Measurements from ENCODE around the gene THAP3. TPM values are rescaled to one million over a fixed set of nuclear protein-coding genes. Genes with fewer than 3 reads are reported as not detected.

The THAP3 gene, protein sequence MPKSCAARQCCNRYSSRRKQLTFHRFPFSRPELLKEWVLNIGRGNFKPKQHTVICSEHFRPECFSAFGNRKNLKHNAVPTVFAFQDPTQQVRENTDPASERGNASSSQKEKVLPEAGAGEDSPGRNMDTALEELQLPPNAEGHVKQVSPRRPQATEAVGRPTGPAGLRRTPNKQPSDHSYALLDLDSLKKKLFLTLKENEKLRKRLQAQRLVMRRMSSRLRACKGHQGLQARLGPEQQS
- 17.1 TPM for total RNA-seq (ENCODE audit: insufficient read depth, low replicate concordance)

DNA sequence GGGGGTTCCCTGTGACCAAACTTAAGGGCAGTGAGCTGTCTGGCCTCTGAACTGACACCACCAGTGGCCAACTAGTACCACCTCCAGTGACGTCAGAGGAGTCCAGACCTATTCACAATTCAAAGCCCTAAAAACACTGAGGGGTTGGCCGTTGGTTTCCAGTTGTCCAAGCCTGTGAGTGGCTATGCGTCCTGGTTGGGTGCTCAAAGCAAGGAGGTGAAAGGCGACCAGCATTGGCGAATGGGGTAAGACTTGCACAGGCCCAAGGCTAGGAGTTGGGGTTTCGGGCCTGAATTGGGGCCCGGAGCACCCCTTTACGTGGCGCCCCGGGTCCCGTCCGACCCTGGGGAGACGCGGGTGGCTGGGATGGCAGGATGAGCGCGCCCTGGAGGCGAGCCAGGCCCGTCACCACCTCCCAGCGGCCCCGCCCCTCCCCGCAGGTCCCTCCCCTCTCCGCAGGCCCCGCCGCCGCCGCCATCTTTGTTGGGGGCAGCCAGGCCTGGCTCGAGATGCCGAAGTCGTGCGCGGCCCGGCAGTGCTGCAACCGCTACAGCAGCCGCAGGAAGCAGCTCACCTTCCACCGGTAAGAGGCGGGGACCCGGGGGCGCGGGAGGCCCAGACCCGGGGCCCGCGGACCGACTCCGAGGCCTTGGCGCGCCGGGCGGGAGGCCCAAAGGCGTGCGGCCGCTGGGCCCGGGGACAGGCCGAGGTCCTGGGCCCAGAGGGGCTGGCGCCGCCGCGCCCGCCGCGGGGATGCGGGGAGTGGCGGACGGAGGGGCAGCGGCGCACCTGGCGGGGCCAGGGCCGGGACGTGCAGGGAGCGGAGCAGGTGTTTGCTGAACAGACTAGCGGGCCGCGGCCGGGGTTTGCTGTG lies at the start of gene THAP3:
TSS of gene THAP3 (plus strand) at position 159 of the 874 bp plus-strand sequence. CDS start at position 510, 351 bp downstream.
- peak; percentile 87 for DNase-seq (ENCODE audit: low spot score)

DNA sequence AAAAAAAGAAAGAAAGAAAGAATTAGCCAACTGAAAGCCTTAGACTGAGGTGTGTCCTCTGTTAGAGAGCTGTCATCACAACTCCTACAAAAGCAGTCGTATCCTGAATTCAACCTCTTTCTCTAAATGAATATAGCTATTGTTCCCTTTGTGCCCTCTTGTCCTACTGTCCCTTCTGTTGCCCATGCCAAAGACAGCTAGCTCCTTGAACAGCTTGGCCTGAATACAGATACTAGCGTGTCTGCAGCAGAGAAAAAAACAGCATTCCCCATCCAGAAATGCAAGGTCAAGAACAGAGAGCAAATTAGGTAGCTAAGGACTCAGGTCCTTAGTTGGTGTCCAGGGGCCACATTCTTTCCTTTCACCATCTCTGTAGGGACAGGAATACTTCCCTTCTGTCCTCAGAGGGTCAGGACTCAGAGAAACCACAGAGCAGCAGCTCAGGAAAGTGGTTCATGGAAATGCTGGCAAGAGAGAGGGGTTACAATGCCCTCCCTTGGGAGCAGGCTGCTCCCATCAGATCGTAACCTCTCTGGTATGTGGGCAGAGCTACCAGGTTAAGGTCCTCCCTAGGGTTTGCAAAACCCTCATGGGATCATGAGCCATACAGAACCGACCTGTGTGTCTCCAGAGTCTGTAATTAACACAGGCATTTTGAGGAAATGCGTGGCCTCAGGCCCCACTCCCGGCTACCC lies 46.7 kb upstream of the THAP3 start:
- DNase-seq (ENCODE audit: low spot score), result no peak

DNA sequence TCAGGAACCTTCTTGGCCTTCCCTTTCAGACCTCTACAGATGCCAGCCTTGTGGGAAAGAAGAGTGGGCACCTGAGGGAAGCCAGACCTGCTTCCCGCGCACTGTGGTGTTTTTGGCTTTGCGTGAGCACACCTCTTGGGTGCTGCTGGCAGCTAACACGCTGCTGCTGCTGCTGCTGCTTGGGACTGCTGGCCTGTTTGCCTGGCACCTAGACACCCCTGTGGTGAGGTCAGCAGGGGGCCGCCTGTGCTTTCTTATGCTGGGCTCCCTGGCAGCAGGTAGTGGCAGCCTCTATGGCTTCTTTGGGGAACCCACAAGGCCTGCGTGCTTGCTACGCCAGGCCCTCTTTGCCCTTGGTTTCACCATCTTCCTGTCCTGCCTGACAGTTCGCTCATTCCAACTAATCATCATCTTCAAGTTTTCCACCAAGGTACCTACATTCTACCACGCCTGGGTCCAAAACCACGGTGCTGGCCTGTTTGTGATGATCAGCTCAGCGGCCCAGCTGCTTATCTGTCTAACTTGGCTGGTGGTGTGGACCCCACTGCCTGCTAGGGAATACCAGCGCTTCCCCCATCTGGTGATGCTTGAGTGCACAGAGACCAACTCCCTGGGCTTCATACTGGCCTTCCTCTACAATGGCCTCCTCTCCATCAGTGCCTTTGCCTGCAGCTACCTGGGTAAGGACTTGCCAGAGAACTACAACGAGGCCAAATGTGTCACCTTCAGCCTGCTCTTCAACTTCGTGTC lies 45.9 kb upstream of the THAP3 start:
- no peak for DNase-seq (ENCODE audit: low spot score)

DNA sequence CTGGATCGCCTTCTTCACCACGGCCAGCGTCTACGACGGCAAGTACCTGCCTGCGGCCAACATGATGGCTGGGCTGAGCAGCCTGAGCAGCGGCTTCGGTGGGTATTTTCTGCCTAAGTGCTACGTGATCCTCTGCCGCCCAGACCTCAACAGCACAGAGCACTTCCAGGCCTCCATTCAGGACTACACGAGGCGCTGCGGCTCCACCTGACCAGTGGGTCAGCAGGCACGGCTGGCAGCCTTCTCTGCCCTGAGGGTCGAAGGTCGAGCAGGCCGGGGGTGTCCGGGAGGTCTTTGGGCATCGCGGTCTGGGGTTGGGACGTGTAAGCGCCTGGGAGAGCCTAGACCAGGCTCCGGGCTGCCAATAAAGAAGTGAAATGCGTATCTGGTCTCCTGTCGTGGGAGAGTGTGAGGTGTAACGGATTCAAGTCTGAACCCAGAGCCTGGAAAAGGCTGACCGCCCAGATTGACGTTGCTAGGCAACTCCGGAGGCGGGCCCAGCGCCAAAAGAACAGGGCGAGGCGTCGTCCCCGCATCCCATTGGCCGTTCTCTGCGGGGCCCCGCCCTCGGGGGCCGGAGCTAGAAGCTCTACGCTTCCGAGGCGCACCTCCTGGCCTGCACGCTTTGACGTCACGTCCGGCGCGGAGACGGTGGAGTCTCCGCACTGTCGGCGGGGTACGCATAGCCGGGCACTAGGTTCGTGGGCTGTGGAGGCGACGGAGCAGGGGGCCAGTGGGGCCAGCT lies 45.1 kb upstream of the THAP3 start, which contains the start of gene ZBTB48:
TSS of gene ZBTB48 (plus strand) at position 621 of the 745 bp plus-strand sequence. CDS start 616 bp downstream, outside the sequence.
- DNase-seq (ENCODE audit: low spot score), result peak; percentile 99

DNA sequence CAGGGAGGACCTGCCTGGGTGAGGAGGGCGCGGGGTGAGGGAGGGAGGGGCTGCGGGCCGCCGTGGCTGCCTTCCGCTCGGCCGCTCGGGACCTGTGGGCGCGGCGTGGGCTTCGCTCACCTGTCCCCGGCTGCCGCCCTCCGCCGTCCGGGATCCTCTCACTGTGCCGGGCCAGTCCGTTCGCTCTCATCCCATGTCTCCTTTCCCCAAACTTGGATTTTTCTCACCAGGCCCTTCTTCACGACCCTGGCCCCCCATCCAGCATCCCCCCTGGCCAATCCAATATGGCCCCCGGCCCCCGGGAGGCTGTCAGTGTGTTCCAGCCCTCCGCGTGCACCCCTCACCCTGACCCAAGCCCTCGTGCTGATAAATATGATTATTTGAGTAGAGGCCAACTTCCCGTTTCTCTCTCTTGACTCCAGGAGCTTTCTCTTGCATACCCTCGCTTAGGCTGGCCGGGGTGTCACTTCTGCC lies 44.5 kb upstream of the THAP3 start:
- DNase-seq (ENCODE audit: low spot score), result no peak

DNA sequence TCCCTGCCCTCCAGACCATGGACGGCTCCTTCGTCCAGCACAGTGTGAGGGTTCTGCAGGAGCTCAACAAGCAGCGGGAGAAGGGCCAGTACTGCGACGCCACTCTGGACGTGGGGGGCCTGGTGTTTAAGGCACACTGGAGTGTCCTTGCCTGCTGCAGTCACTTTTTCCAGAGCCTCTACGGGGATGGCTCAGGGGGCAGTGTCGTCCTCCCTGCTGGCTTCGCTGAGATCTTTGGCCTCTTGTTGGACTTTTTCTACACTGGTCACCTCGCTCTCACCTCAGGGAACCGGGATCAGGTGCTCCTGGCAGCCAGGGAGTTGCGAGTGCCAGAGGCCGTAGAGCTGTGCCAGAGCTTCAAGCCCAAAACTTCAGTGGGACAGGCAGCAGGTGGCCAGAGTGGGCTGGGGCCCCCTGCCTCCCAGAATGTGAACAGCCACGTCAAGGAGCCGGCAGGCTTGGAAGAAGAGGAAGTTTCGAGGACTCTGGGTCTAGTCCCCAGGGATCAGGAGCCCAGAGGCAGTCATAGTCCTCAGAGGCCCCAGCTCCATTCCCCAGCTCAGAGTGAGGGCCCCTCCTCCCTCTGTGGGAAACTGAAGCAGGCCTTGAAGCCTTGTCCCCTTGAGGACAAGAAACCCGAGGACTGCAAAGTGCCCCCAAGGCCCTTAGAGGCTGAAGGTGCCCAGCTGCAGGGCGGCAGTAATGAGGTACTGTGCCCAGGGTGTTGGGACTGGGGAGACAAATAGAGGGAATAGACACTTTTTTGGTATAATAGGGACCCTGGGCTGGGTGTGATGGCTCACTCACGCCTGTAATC lies 43.9 kb upstream of the THAP3 start:
- no peak for DNase-seq (ENCODE audit: low spot score)

DNA sequence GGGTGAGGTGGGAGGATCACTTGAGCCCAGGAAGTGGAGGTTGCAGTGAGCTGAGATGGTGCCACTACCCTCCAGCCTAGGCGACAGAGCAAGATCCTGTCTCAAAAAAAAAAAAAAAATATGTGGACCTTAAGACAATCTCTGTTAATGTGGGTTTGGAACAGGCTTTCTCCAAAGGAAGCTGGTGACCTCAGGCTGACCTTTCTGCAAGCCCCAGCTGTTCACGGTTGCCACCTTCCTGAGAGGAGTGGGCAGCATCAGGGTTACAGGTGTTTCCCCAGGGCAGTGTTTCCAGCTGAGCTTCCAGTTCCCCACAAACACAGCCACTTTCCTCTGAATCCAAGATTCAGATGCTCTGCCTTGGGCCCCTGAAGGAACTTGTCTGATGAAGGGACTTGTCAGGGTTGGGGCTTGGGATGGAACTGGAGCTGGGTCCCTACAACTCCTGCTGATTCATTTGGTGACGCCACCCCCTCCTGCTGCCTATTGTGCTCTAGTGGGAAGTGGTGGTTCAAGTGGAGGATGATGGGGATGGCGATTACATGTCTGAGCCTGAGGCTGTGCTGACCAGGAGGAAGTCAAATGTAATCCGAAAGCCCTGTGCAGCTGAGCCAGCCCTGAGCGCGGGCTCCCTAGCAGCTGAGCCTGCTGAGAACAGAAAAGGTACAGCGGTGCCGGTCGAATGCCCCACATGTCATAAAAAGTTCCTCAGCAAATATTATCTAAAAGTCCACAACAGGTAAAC lies 42.9 kb upstream of the THAP3 start:
- DNase-seq (ENCODE audit: low spot score), result no peak

DNA sequence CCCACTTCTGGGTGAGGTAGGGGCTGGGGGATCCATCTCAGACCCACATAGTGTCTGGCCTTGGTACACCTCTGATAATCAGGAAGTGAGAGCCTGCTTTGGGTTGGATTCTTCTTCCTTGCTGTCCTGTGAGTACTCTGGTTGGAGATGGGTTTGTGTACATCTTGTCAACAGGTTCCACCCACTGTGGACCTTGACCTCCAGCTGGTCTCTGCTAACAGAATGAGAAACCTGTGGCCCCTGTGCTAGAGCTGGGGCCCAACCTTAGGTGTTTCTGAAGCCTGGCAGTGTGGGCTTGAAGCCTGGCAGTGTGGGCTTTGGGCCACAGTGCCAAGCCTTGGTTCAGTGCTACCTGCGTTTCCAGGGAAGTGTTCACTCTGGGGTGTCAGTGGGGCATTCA lies 42.3 kb upstream of the THAP3 start:
- DNase-seq (ENCODE audit: low spot score), result no peak

DNA sequence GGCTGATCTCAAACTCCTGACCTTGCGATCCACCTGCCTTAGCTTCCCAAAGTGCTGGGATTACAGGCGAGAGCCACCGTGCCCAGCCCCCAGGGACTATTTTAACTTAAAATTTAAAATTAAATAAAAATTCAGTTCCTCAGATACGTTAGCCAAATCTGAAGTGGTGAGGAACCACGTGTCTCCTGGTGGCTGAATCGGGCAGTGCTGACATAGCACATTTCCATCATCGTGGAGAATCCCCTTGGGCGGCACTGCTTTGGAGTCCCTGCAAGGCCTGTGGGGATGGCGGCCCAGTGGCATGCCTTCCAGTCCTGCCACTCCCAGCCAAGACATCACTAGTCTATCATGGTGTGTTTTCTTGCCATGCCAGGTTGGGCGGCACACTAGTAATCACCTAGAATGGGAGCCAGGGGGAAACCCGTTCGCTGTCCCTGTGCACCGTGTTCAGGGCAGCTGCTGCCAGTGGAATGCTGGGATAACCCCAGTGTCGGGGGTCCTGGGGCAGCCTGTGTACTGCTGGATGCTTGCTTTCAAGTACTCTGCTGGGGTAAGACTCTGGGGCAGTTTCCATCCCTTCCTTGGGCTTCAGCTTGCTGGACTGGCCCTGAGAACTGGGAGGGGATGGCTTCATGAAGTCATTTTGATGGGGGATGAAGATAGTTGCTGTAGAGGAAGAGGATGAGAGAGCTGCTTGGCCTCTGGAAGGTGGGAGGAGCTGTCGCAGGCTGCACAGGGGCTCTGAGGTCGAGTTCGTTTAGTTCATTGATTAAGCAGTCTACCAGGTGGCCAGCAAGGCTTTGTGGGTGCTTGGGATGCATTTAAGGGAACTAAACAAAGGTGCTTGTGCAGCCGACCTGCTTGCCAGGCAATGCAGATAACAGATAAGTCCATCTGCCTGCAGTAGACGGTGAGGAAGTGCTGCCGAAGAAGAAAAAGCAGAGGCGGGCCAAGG lies 40.3 kb upstream of the THAP3 start:
- no peak for DNase-seq (ENCODE audit: low spot score)

DNA sequence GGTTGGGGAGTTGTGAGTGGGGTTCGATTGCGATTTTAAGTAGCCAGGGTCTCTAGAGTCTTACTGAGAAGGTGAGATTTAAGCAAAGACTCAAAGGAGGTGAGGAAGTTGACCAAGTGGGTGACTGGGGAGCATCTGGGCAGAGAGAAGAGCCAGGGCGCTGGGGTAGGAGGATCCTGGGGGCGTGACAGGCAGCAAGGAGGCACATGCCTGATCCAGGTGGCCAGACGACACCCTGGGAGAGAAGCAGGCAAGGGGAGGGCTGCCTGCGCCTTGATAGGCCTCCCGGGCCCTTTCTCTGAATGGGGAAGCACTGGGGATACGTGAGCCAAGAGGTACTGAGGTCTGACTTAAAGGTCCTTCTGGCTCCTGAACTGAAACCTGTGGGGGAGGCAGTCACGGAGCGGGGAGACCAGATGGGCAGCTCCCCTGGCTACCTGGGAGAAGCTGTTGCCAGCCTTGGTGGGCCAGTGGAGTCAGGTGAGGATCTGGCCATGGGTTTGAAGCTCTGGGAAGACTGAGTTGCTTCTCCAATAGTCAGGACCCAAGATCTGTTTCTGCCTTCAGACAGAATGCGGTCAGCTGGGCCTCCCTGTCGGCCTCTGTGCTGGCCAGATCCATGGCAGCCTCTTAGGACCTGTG lies 39.5 kb upstream of the THAP3 start:
- DNase-seq (ENCODE audit: low spot score), result no peak

DNA sequence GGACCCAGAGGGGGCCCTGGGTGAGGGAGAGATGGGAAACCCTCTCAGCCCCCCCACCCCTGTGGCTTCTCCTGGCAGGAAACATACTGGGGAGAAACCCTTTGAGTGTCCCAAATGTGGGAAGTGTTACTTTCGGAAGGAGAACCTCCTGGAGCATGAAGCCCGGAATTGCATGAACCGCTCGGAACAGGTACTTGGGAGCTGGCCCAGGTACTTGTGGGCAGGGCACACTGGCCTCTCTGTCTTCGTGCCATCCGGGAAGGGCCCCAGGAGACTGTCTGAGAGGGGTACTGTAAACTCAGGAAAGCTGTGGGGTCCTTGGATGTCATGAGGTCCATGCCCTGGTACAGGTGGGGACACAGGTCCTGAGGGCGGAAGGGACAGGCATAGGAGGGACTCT lies 38.8 kb upstream of the THAP3 start:
- DNase-seq (ENCODE audit: low spot score), result no peak

DNA sequence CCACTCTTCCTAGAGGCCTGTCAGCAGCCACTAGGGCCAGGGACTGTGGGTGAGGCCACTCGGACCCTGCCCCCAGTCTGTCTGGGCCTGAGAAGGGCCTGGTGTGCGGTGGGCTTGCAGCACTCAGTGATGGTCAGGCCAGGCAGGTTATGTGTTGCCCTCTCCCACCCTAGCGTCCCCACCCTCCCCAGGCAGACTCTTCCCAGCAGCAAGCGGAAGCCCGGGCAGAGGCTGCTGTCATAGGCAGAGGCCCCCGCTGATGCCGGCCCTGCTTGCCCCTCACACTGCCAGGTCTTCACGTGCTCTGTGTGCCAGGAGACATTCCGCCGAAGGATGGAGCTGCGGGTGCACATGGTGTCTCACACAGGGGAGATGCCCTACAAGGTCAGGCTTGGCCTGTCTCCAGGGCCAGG lies 38.3 kb upstream of the THAP3 start:
- no peak for DNase-seq (ENCODE audit: low spot score)

DNA sequence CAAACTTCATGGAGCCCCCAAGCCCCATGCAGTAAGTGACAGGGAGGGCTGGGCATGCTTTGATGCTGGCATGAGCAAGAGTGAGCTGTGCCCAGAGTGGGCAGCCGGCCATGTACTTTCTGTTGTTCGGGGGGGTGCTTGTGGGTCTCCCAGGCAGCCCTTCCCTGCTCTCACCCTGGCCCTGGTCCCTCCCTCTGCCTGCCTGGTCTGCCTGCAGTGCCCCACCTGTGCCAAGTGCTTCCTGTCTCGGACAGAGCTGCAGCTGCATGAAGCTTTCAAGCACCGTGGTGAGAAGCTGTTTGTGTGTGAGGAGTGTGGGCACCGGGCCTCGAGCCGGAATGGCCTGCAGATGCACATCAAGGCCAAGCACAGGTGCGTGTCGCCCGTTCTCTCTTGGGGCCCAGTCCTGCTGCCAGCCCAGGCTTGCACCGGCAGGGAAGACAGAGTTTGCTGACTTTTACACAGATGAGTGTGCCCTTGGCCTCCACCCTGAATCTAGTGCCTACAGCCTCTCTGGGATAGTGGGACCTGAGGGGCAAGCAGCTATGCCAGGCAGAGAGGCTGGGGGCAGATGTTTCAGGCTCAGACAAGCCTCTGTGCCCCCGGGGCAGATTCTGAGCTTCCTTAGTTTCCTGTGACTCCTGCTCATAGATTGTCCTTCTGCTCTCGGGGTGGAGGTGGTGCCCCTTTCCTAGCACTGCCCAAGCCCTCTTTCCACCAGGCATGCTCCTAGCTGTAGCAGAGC lies 37.2 kb upstream of the THAP3 start:
- no peak for DNase-seq (ENCODE audit: low spot score)

DNA sequence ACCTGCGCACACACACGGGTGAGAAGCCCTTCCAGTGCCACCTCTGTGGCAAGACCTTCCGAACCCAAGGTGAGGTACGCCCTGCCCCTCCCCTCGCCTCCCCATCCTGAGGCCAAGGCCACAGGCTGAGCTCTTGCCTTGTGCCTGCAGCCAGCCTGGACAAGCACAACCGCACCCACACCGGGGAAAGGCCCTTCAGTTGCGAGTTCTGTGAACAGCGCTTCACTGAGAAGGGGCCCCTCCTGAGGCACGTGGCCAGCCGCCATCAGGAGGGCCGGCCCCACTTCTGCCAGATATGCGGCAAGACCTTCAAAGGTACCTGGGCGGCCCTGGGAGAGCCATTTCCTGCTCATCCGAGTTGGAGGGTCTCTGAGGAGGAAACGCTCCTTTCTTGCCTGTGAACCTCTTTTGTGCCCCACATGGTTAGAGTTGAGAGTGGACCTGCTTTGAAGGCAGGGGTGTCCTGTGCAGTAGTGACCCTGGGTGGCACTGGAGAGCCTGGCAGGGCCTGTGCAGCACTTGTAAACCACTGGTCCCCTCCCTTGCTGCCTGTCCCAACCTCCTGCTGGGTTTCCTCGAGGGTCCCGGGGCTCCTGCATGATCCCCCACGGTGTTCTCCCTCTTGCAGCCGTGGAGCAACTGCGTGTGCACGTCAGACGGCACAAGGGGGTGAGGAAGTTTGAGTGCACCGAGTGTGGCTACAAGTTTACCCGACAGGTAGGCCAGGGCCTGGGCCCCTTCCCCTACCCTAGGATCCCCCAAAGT lies 36.4 kb upstream of the THAP3 start:
- no peak for DNase-seq (ENCODE audit: low spot score)

DNA sequence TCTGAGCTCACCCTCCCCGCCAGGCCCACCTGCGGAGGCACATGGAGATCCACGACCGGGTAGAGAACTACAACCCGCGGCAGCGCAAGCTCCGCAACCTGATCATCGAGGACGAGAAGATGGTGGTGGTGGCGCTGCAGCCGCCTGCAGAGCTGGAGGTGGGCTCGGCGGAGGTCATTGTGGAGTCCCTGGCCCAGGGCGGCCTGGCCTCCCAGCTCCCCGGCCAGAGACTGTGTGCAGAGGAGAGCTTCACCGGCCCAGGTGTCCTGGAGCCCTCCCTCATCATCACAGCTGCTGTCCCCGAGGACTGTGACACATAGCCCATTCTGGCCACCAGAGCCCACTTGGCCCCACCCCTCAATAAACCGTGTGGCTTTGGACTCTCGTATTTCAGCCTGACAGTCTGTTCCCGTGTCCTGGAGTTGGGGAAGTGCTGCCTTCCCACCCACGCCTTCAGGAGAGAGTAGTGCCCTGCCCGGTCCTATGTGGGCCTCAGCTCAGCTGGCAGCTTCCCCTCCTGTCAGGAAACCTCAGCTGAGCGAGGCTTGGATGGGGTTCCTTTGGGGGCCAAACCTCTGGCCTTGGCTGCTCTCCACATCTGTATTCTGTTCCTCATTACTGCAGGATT lies 35.7 kb upstream of the THAP3 start:
- no peak for DNase-seq (ENCODE audit: low spot score)

Data from umbilical cord (tissue), 2 donors.